GM20000 (cell line): Measurements from ENCODE around the gene SYNPO.

ENCODE experiments used
- DNase-seq: peaks from one replicate; pipeline ENCODE4 v3.0.0; 2012; ENCODE audit warnings: low spot score
- TF ChIP-seq, protein P1 (sequence below): IDR thresholded peaks from 2 replicates; pipeline ENCODE4 v1.5.1; 2012; ENCODE audit warnings: mild to moderate bottlenecking, control low read depth; ENCODE audit errors: extremely low read depth, missing control alignments

SYNPO gene

GRCh38 chr5:150690760-150691159 is 50.3 kb downstream of the SYNPO start:
- TF ChIP-seq, protein P1, sequence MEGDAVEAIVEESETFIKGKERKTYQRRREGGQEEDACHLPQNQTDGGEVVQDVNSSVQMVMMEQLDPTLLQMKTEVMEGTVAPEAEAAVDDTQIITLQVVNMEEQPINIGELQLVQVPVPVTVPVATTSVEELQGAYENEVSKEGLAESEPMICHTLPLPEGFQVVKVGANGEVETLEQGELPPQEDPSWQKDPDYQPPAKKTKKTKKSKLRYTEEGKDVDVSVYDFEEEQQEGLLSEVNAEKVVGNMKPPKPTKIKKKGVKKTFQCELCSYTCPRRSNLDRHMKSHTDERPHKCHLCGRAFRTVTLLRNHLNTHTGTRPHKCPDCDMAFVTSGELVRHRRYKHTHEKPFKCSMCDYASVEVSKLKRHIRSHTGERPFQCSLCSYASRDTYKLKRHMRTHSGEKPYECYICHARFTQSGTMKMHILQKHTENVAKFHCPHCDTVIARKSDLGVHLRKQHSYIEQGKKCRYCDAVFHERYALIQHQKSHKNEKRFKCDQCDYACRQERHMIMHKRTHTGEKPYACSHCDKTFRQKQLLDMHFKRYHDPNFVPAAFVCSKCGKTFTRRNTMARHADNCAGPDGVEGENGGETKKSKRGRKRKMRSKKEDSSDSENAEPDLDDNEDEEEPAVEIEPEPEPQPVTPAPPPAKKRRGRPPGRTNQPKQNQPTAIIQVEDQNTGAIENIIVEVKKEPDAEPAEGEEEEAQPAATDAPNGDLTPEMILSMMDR, result no peak
- no peak for DNase-seq

DNA sequence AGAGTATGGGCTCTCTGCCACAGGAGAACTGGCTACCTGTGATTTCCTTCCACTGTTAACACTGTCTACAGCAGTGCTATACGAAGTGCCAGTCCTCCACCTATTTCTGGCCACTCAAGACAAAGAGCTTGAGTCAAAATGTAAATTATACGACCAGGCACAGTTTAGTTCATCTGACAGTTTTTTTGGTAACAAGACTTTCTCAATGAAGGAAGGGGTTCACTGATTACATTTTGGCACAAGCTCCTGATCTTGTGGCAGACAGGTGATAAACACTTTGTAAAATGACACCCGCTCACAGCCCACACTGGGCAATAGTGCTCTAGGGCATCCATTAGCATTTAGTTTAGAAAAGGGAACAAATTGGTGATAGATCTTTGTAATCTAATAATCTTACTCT is 51.8 kb downstream of the SYNPO start:
- TF ChIP-seq, protein P1, result no peak
- DNase-seq, result no peak

DNA sequence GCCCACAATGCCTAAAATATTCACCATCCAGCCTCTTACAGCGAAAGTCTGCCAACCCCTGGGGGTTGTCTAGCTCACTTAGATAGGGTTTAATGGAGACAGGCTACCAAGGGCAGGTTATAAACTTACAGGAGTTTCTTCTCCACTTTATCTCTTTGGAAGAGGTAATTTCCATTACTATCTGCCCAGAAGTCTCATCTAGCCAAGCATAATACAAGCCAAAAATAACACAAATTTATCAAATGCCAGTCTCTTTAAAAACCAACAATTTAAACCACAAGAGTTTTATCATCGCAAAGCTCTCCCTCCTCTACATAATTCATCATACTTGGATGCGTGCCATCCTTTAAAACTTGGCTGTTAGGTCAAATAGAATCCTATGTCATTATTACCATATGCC is 54.2 kb downstream of the SYNPO start:
- DNase-seq, result no peak
- TF ChIP-seq, protein P1, result no peak

GRCh38 chr5:150700246-150700593 is 59.8 kb downstream of the SYNPO start:
- TF ChIP-seq, protein P1, result no peak
- DNase-seq, result no peak

DNA sequence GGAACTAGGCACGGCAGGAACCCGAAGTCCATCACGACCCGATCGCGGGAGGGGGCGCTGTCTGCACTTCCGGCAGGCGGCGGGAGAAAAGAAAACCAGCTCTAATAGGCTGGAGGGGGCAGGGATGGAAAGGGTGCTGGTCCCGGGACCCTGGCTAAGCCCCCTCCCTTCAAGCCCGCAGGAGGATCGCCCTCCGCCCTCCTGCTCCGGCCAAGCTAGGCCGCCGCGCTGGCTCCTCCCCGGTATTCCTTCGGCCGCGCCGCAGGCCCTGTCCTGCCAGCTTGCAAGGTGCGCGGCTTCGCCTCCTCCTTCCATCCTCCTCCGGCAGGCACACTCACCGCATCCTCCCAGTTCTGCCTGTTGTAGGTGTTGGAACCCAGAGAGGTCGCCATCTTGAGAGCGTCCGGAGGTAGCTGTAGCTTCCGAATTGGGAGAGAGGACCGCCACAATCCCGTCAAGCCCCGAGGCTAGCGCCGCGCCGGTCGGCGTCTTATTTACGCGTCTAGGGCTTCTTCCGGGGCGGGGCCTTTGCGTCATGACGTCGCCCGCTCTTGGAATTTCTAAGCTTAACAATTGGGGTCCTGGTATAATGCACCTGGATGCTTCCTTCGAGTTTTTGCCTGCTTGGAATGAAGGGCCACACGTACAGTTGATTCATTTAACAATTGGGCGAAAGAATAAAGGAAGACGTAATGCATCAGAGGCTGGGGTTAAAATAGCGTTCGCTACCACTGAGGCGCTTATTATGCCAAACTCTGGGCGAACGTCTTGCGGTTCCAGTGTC is 60.3 kb downstream of the SYNPO start, which contains the start of gene RBM22:
RBM22 (minus strand) TSS at position 469 of the 784 bp plus-strand sequence; CDS start at position 392, 77 bp downstream.
- TF ChIP-seq, protein P1, result peak; percentile 42
- DNase-seq, result peak; percentile 87

DNA sequence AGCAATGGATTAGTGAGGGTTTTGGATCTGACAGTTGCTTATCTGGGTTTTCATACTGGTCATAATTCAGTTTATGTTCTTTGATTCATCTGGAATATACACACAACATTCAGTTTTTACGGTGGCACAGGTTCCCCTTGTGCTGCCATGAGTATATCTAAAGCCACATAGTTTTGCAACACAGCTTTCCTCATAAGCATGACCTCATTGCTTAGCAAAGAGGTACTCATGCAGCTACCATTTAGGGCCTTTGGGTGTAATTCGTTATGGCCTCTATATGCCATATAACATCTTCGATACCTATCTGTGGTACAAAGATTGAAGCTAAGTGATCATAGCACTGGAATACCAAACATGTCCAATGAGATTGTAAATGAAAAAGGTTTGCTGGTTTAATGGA is 63.3 kb downstream of the SYNPO start:
- TF ChIP-seq, protein P1, result no peak
- DNase-seq, result no peak

DNA sequence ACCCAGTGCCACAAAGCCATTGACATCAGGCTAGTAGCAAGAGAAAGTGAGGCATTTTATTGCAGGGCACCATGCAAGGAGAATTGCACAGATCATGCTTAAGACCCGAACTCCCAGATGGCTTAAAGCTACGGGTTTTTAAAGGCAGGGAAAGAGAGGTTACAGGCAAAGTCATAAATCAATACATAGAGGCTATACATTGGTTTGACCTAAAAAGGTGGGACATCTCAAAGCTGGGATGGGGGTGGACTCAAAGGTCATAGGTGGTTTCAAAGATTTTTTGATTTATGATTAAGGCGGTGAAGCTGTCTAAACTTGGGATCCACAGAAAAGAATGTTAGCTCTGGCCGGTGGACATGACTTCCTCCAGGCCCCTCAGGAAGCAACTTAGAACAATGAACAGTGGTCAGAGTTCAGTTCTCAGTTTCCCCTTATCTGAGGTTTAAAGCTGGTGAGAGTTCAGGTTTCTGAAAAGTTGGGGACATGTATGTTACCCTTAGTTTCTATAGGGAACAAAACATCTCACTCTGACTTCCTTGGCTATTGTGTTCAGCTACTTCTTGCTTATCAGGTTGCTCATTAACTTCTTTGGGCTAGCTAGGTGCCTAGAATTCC is 66.4 kb downstream of the SYNPO start:
- TF ChIP-seq, protein P1, result no peak
- DNase-seq, result no peak
